NCI-H2029 (cell line): Measurements from ENCODE around the gene MASP2.
"Not testable (repeated sequence)": the region's sequence is repeated elsewhere in the genome, so short reads cannot be mapped to it uniquely, and the experiment has no call there.

ENCODE experiments used
- DNase-seq: peaks from one replicate; lab custom pipeline; 2025; lab: John Stamatoyannopoulos, UW

The MASP2 gene

DNA sequence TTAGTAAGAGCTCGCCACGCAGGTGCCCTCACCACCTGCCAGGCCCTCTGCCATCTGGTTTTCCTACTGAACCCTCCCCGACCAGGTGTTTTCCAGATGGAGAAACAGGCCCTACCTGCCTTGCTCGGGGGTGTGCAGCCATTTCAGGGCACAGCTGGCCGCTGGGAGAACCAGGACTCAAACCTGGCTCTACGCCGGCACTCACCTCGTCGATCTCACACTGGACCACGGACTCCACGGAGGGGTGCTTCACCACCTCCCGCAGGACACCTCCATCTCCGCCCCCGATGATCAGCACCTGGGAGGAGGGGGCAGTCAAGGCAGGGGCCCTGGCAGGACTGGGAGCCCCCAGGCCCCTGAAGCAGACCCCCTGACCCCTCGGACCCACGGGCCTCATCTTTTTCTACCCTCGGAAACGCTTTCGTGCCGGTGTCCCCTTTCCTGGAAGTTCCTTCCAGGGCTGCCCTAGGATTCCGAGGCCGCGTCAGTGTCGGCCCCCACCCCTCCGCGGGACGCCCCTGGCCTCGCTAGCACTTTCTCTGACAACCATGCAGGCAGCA, 11.6 kb upstream of the MASP2 start:
- peak; percentile 17 for DNase-seq

DNA sequence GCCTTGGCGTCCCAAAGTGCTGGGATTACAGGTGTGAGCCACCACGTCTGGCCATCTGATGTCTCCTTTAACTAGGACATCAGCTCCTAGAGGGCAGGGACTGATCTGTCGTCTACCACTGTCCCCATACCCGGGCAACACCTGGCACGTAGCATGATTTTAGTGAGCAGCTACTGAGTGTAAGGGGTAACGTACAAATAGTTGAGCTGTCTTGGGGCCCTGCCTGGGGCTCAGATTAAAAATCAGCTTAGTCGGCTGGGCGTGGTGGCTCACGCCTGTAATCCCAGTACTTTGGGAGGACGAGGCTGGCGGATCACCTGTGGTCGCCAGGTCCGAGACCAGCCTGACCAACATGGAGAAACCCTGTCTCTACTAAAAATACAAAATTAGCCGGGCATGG, 11.0 kb upstream of the MASP2 start:
- no peak for DNase-seq

DNA sequence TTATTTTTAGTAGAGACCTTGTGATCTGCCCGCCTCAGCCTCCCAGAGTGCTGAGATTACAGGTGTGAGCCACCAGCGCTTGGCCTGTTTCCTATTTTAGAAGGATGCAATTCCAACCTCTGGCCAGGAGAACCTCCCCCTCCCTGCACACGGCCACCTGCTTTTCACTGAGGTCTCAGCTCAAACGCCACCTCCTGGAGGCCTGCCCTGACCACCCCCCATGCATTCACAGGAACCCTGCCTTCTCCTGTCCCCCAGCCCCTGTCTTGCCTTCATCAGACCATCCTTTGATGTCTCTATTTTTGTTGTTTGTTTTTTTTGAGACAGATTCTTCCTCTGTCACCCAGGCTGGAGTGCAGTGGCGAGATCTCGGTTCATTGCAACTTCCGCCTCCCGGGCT, 10.4 kb upstream of the MASP2 start:
- DNase-seq = no peak

- DNase-seq = no peak
These were observed 9.5 kb upstream of the MASP2 start for GRCh38 chr1:11056504-11056903.

- no peak for DNase-seq
These were observed 8.6 kb upstream of the MASP2 start for GRCh38 chr1:11055676-11056075.

DNA sequence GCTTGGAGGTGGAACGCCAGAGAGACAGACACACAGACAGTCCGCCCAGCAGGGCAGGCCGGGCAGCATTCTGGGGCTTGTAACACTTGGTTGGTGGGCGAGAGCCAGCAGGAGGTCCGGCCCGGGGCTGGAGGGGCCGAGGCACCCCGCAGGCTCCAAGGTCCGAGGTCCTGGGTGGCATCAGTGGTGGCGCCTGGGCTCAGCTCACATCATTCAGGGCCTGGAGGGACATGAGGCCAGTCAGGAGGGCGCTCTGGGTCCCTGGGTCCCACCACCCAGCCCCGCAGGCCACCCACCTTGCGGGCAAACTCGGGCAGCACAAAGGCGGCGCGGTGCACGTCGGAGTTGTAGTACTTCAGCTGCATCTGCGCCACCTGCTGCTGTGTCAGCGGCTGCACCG, 7.6 kb upstream of the MASP2 start:
- DNase-seq = no peak

- DNase-seq = no peak
These were observed 7.1 kb upstream of the MASP2 start for GRCh38 chr1:11054181-11054580.

DNA sequence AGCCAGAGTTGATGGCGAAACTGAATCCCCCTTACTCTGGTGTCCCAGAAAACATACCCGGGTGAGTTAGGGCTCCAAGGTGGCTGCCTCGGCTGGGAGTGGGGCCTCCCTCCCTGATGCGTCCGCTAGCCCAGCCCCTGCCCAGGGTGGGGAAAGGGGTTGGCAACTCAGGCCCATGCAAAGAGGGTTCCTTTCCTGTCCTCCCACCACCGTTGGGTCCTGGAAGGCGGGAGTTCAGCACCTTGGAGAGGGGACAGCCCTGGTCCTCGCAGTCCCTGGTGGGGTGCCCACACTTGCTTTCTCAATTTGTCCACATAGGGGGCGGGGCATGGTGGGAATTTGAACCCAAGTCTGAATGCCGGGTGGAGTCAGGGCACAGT, 6.7 kb upstream of the MASP2 start:
- DNase-seq = no peak

- no peak for DNase-seq
These were observed 6.1 kb upstream of the MASP2 start for GRCh38 chr1:11052839-11053757.

GRCh38 chr1:11051781-11052511, 4.9 kb upstream of the MASP2 start:
- no peak for DNase-seq

GRCh38 chr1:11051121-11051520, 4.1 kb upstream of the MASP2 start:
- DNase-seq = not testable (repeated sequence)

GRCh38 chr1:11046270-11046566, 821 bp downstream of the MASP2 start:
- DNase-seq = no peak

DNA sequence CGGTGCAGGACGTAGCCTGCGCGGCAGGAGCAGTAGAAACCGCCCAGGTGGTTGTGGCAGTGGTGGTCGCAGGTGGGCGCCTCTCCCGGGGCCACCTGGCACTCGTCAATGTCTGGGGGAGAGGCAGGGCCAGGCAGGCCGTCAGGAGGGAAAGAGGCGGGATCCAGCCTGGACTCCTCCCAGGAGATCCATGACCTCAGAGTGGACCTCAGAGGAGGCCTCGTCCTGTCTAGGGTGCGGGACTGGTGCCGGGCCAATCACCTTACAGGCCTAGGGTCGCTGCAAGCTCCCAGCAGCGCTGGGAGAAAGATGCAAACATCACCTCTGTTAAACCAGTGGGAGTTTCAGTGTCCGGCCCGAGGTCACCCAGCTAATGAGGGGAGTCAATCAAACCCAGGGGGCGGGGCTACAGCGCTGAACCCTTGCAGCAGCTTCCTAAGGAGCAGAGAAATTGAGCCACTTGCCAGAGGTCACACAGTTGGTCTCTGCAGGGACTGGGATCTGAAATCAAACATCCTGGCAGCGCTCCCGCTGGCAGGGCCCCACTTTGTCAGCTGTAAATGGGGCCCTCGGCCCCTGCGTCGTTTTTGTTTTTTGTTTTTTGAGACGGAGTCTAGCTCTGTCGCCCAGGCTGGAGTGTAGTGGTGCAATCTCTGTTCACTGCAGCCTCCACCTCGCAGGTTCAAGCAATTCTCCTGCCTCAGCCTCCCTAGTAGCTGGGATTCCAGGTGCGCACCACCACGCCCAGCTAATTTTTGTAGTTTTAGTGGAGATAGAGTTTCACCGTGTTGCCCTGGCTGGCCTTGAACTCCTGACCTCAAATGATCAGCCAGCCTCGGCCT, 1.4 kb downstream of the MASP2 start:
- no peak for DNase-seq

- no peak for DNase-seq
These were observed 2.1 kb downstream of the MASP2 start for GRCh38 chr1:11044849-11045427.

GRCh38 chr1:11044086-11044848, 2.8 kb downstream of the MASP2 start:
- no peak for DNase-seq

GRCh38 chr1:11042995-11043874, 3.8 kb downstream of the MASP2 start:
- no peak for DNase-seq

DNA sequence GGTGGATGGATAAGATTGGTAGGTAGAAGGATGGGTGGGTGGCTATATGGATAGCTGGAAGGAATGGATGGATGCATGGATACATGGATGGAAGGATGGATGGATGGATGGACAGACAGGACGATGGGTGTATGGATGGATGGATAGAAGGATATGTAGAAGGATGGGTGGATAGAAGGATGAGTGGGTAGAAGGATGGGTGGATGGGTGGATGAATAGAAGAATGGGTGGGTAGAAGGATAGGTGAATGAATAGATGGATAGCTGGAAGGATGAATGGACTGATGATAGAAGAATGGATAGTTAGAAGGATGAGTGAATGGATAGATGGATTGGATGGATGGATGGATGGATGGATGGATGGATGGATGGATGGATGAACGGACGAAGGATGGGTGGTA, 5.0 kb downstream of the MASP2 start:
- DNase-seq = no peak

DNA sequence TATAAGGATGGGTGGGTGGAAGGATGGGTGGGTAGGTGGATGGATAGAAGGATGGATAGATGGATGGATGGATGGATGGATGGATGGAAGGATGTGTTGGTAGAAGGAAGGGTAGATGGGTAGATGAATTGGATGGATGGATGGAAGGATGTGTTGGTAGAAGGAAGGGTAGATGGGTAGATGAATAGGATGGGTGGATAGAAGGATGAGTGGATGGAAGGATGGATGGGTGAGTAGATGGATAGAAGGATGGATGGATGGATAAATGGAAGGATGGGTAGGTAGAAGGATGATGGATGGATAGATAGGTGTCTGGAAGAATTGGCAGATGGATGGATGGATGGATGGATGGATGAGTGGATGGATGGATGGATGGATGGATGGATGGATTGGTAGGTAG, 6.0 kb downstream of the MASP2 start:
- DNase-seq = no peak

GRCh38 chr1:11040105-11040429, 7.0 kb downstream of the MASP2 start:
- not testable (repeated sequence) for DNase-seq

DNA sequence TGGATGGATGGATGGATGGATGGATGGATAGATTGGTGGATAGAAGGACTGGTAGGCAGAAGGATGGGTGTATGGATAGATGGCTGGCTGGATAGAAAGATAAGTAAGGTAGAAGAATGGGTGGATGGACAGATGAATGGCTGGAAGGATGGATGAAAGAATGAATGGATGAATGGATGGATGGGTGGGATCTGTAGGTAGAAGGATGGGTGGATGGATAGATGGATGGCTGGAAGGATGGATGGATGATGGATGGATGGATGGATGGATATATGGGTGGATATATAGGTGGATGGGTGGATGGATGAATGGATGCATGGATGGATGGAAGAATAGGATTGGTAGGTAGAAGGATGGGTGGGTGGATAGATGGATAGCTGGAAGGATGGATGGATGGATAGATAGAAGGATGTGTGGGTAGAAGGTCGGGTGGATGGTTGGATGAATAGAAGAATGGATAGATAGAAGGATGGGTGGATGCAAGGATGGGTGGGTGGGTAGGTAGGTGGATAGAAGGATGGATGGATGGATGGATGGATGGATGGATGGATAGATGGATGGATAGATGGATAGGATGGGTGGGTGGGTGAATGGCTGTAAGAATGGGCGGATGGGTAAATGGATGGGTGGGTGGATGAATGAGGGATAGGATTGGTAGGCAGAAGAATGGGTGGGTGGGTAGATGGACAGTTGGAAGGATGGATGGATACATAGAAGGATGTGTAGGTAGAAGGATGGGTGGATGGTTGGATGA, 7.5 kb downstream of the MASP2 start:
- DNase-seq = no peak
